Vagina (tissue), 2 donors: Measurements from ENCODE around the gene CHN2. TPM values are rescaled to one million over a fixed set of nuclear protein-coding genes. Genes with fewer than 3 reads are reported as not detected.

Experiments
- DNase-seq, 2 donors: peaks; one replicate each; pipeline ENCODE4 v3.0.0-alpha.2; 2017; ENCODE audit errors: extremely low spot score in 2 of 2
- H3K27ac ChIP-seq: fragments of 200-600 bp; sonication (generic); one replicate; pipeline ENCODE4 v1.5.1; 2019
- H3K27me3 ChIP-seq: fragments of 200-600 bp; sonication (generic); one replicate; pipeline ENCODE4 v1.5.1; 2019
- H3K36me3 ChIP-seq, 2 donors: fragments of 200-600 bp; sonication (generic); one replicate each; pipeline ENCODE4 v1.5.1; 2017 to 2019
- H3K4me1 ChIP-seq: fragments of 200-600 bp; sonication (generic); one replicate; pipeline ENCODE4 v1.5.1; 2019
- H3K4me3 ChIP-seq, 2 donors: fragments of 200-600 bp; sonication (generic); 1 replicate in 1 of 2; 2 replicates in 1 of 2; pipeline ENCODE4 v1.5.1; 2016 to 2019
- H3K9me3 ChIP-seq: fragments of 200-600 bp; sonication (generic); one replicate; pipeline ENCODE4 v1.5.1; 2019
- CTCF ChIP-seq, 3 experiments: fragments of 450-650 bp in 2 of 3; fragments of 200-600 bp in 1 of 3; sonication (generic) in 1 of 3; IDR thresholded peaks; one replicate each; pipeline ENCODE4 v1.5.1; 2017 to 2019; ENCODE audit warnings: antibody characterized with exemption in 3 of 3, mild to moderate bottlenecking in 2 of 3, moderate library complexity in 2 of 3
- POLR2A ChIP-seq, 2 donors: fragments of 450-650 bp; IDR thresholded peaks; one replicate each; pipeline ENCODE4 v1.6.1; 2017; ENCODE audit warnings: antibody characterized with exemption in 2 of 2, mild to moderate bottlenecking in 2 of 2, moderate library complexity in 2 of 2
- POLR2AphosphoS5 ChIP-seq, 2 donors: sonication (generic); formaldehyde crosslinking; IDR thresholded peaks; one replicate each; pipeline ENCODE4 v1.9.0; 2017; ENCODE audit warnings: antibody characterized with exemption in 2 of 2, mild to moderate bottlenecking in 2 of 2, low read depth in 1 of 2; ENCODE audit not compliant: insufficient read depth in 1 of 2
- intact Hi-C: fragments of 100-400 bp; cut with DNase I; formaldehyde crosslinking; loops from one replicate; pipeline ENCODE4 v1.15.1; 2023
- total RNA-seq: library from RNA; depleted of rRNA; stranded (reverse); fragments of >200 nt; gene quantifications from one replicate; pipeline ENCODE4 v1.2.3, GENCODE V29; 2016

CHN2 gene
- total RNA-seq, 1 donor from 2014 or later: 11.0 TPM

- H3K9me3 ChIP-seq: no peaks in the 10 kb centered on the region
- H3K4me3 ChIP-seq: no peak overlapping the region
- TF ChIP-seq POLR2AphosphoS5 (IDR thresholded peaks at IDR 0.05; ENCODE audit: insufficient read depth in 1 of 2, low read depth in 1 of 2) (no peak), CTCF (IDR thresholded peaks at IDR 0.05) (no peak), POLR2A (IDR thresholded peaks at IDR 0.05) (no peak)
- DNase-seq: no peak
- peaks cover 9% of the 10 kb centered on the region for H3K4me1 ChIP-seq
- intact Hi-C loops: no loop called here
- H3K36me3 ChIP-seq: no peaks in the 10 kb centered on the region
- H3K27me3 ChIP-seq: no peaks in the 10 kb centered on the region
- H3K27ac ChIP-seq: no peak overlapping the region
These were observed 137.7 kb downstream of the CHN2 start for GRCh38 chr7:29332042-29332811.

- H3K9me3 ChIP-seq: no peaks in the 10 kb centered on the region
- no peaks in the 10 kb centered on the region for H3K27me3 ChIP-seq
- H3K36me3 ChIP-seq: no peaks in the 10 kb centered on the region
- H3K4me3 ChIP-seq: no peak overlapping the region
- no peak for DNase-seq
- intact Hi-C loops: no loop called here
- H3K27ac ChIP-seq: no peak overlapping the region
- peaks cover under 1% of the 10 kb centered on the region for H3K4me1 ChIP-seq
- no peak for TF ChIP-seq POLR2A (IDR thresholded peaks at IDR 0.05)
- TF ChIP-seq POLR2AphosphoS5 (IDR thresholded peaks at IDR 0.05; ENCODE audit: insufficient read depth in 1 of 2, low read depth in 1 of 2): no peak
- no peak for TF ChIP-seq CTCF (IDR thresholded peaks at IDR 0.05)
These were observed 138.6 kb downstream of the CHN2 start for GRCh38 chr7:29332875-29333855.

- Histone ChIP-seq H3K36me3 (no peaks in the 10 kb centered on the region), H3K9me3 (no peaks in the 10 kb centered on the region), H3K4me3 (no peak overlapping the region), H3K27ac (no peak overlapping the region), H3K27me3 (no peaks in the 10 kb centered on the region), H3K4me1 (no peaks in the 10 kb centered on the region)
- intact Hi-C loops: no loop called here
- no peak for TF ChIP-seq POLR2AphosphoS5 (IDR thresholded peaks at IDR 0.05; ENCODE audit: insufficient read depth in 1 of 2, low read depth in 1 of 2)
- no peak for TF ChIP-seq CTCF (IDR thresholded peaks at IDR 0.05)
- TF ChIP-seq POLR2A (IDR thresholded peaks at IDR 0.05): no peak
- DNase-seq: no peak
These were observed 140.9 kb downstream of the CHN2 start for GRCh38 chr7:29335188-29336083.

GRCh38 chr7:29337546-29338116 lies 143.1 kb downstream of the CHN2 start:
- H3K27me3 ChIP-seq: no peaks in the 10 kb centered on the region
- H3K4me3 ChIP-seq: no peak overlapping the region
- no peak for DNase-seq
- no peaks in the 10 kb centered on the region for H3K4me1 ChIP-seq
- TF ChIP-seq POLR2A (IDR thresholded peaks at IDR 0.05) (no peak), POLR2AphosphoS5 (IDR thresholded peaks at IDR 0.05; ENCODE audit: insufficient read depth in 1 of 2, low read depth in 1 of 2) (no peak), CTCF (IDR thresholded peaks at IDR 0.05) (no peak)
- no peaks in the 10 kb centered on the region for H3K9me3 ChIP-seq
- H3K27ac ChIP-seq: no peak overlapping the region
- intact Hi-C loops: no loop called here
- no peaks in the 10 kb centered on the region for H3K36me3 ChIP-seq
